GM12874 (cell line): ENCODE results near the gene FMNL3.

Experiments
- CTCF ChIP-seq: IDR thresholded peaks from 2 replicates; pipeline ENCODE4 v1.5.1; 2011; ENCODE audit warnings: low read depth, mild to moderate bottlenecking, control low read depth, low read length, moderate library complexity; ENCODE audit not compliant: insufficient read depth

The FMNL3 gene

DNA sequence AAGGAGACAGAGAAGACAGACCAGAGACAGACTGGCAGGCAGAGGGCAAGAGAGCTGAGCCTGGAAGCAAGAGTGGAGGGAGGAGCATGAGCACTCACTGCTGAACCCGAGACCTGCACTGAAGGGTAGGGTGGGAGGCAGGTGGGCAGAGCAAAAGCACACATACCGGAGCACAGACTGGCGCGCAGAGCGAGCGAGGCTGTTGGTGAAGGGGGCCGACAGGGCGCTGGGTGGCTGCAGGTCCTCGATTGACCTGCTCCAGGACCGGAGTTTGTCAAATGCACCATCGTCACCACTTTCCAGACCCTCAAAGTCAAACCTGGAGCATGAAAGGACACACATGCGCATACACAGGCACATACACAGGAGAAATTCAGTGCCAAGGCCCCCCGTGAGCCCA lies 48.9 kb downstream of the FMNL3 start:
- no peak for TF ChIP-seq CTCF

DNA sequence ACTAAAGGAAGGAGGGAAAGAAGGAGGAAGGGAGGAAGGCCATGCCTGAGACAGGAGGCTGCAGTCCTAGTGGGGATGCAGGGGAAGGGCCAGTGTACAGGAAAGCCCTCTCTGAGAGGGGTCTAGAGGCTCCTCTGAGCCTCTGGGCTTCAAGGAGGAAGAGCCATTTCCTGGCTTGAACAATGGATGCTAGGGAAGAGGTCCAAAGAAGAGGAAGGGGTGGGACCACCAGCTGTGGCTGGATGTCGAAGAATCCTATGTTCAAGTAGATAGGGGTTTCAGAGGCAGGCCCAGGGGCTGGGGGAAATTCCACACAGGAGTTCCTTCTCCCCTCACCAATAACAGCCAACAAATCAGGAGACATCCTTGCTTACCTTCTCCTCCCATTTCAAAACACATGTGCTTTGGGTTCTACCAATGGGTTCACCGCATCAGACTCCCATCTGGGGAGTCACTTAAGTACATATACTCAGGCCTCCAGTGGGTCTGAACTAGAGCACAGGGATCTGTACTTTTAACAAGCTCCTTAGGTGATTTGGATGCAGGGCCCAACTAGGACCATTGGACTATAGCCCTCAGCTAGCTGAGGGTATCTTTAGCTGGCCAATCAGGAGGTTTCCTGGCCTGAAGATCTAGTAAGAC lies 51.5 kb downstream of the FMNL3 start:
- no peak for TF ChIP-seq CTCF

DNA sequence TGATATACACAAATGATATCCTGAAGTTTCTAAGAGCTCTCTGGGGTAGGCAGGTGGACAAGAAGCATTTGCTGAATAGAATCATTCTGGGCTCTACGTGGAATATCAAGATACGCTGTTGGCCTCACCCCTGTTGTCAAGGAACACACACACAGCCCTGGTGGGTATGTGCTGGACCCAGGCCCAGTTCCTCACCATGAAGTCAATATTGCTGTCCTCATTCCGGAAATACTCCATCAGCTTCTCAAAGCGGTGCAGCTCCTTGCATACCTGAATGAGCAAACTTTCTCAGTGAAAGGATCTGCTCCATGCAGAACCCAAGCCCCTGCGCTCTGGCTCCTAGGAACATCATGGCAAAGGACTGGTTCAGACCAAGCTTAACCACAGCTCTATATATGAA lies 52.5 kb downstream of the FMNL3 start:
- no peak for TF ChIP-seq CTCF

DNA sequence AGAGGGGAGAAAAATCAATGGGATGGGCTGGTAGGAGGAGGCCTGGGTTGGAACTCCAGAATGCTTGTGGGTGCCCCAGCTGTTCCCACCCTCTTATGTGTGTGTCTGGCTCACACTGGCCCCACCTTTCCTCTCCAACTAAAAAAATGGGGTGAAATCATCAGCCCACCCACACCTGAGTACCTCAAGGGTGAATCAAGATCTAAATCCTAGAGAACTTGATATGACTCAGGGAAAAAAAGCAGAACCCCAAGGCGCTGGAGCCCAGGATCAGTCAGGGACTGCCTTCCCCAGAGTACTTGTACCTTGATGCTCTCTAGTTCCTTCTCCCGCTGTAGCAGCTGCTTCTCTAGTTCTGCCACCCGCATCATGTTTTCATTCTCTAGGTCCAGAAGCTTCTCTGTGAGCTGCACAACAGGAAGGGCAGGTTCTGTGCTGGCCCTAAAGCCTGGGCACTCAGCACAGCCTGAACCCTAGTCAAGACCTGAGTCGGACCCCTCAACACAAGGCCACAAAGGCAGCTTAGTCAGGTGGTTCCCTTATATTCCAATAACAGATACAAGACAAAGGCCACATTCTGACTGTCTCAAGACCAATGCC lies 54.2 kb downstream of the FMNL3 start:
- no peak for TF ChIP-seq CTCF

GRCh38 chr12:49651855-49652254 lies 55.4 kb downstream of the FMNL3 start:
- no peak for TF ChIP-seq CTCF

DNA sequence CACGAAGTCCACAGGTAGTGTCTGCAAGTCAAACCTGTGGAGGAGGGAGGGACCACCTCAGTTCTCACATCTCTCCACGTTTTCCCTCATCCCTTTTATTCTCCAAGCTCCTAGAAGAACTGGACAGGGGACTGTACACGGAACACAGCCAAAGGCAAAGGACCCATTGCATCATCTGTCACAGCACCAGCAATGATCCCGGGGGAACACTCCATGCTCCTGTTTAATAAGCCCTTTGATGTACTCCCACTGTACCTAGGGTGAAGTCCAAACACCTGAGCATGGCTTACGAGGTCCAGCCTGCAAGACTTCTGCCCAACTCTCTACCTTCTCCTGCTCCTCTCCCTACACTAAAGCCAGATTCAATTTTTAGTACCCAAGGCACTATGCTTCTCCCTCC lies 57.3 kb downstream of the FMNL3 start:
- TF ChIP-seq CTCF: no peak

DNA sequence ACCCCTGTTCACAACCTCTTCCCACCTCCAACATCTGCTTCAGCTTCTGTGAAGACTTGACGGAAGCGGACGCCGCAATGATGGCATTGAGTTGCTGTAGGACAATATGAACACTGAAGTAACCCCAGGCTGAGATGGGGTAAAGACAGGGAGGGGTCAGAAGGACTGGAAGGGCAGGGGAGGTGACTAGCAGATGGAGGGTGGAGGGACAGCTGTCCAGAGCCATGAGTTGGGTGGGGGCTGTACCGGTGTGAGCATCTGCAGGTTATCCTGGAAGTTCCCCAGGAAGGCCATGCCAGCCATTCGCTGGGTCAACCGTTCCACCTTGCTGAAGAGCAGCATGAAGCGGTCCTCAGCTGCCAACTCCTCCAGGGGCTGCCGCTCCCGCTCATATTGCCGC lies 57.8 kb downstream of the FMNL3 start:
- no peak for TF ChIP-seq CTCF
